NCI-H2107 treated with DMSO at 0.1 percent for 48 hours (cell line): ENCODE data around the gene PHACTR1.
A peak's percentile ranks its signal among the peaks of the same experiment; 100 is the strongest.

Experiments
- DNase-seq: peaks from one replicate; lab custom pipeline; 2025; ENCODE audit not compliant: unreplicated experiment; lab: John Stamatoyannopoulos, UW

Gene PHACTR1

GRCh38 chr6:13278164-13278563, 561.6 kb downstream of the PHACTR1 start:
- peak; percentile 2 for DNase-seq

GRCh38 chr6:13278991-13279390, 562.4 kb downstream of the PHACTR1 start:
- DNase-seq: no peak

- DNase-seq: no peak
Measured at GRCh38 chr6:13280254-13280653, 563.7 kb downstream of the PHACTR1 start.

GRCh38 chr6:13281686-13282085, 565.1 kb downstream of the PHACTR1 start:
- DNase-seq: no peak

GRCh38 chr6:13282393-13283069, 566.0 kb downstream of the PHACTR1 start:
- DNase-seq: no peak

- no peak for DNase-seq
Measured at GRCh38 chr6:13283331-13283730, 566.8 kb downstream of the PHACTR1 start.

- no peak for DNase-seq
Measured at GRCh38 chr6:13284646-13285045, 568.1 kb downstream of the PHACTR1 start.

GRCh38 chr6:13285705-13286104, 569.1 kb downstream of the PHACTR1 start:
- no peak for DNase-seq

GRCh38 chr6:13286181-13286580, 569.6 kb downstream of the PHACTR1 start:
- no peak for DNase-seq

- DNase-seq: no peak
Measured at GRCh38 chr6:13287104-13287503, 570.5 kb downstream of the PHACTR1 start.

- DNase-seq: no peak
Measured at GRCh38 chr6:13288481-13288880, 571.9 kb downstream of the PHACTR1 start.

GRCh38 chr6:13288969-13289391, 572.4 kb downstream of the PHACTR1 start:
- no peak for DNase-seq

- DNase-seq: no peak
Measured at GRCh38 chr6:13289789-13290318, 573.3 kb downstream of the PHACTR1 start.

GRCh38 chr6:13290335-13290734, 573.8 kb downstream of the PHACTR1 start:
- no peak for DNase-seq

GRCh38 chr6:13292774-13293173, 576.2 kb downstream of the PHACTR1 start:
- no peak for DNase-seq

- no peak for DNase-seq
Measured at GRCh38 chr6:13294499-13295069, 578.0 kb downstream of the PHACTR1 start.

- DNase-seq: no peak
Measured at GRCh38 chr6:13295576-13295975, 579.0 kb downstream of the PHACTR1 start.

- peak; percentile 21 for DNase-seq
Measured at GRCh38 chr6:13296536-13296997, 580.0 kb downstream of the PHACTR1 start.

GRCh38 chr6:13297391-13297790, 580.8 kb downstream of the PHACTR1 start:
- DNase-seq: no peak

GRCh38 chr6:13298446-13298845, 581.9 kb downstream of the PHACTR1 start:
- no peak for DNase-seq

- no peak for DNase-seq
Measured at GRCh38 chr6:13299403-13299821, 582.8 kb downstream of the PHACTR1 start.

GRCh38 chr6:13299918-13300317, 583.4 kb downstream of the PHACTR1 start:
- DNase-seq: no peak
